NCI-H1092 treated with DMSO at 0.1 percent for 48 hours (cell line): ENCODE measurements around the gene CDCA8.
"Not testable (repeated sequence)": the region's sequence is repeated elsewhere in the genome, so short reads cannot be mapped to it uniquely, and the experiment has no call there.

Experiments
- DNase-seq: peaks from one replicate; lab custom pipeline; 2025; lab: John Stamatoyannopoulos, UW

The CDCA8 gene

DNA sequence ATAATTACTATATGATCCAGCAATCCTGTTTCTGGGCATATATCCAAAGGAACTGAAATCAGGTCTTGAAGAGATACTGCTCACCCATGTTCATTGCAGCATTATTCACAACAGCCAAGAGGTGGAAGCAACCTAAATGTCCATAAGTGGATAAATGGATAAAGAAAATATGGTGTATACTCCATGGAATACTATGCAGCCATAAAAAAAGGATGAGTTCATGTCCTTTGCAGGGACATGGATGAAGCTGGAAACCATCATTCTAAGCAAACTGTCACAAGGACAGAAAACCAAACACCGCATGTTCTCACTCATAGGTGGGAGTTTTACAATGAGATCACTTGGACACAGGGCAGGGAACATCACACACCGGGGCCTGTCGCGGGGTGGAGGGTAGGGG, 46.3 kb downstream of the CDCA8 start:
- DNase-seq, result not testable (repeated sequence)

DNA sequence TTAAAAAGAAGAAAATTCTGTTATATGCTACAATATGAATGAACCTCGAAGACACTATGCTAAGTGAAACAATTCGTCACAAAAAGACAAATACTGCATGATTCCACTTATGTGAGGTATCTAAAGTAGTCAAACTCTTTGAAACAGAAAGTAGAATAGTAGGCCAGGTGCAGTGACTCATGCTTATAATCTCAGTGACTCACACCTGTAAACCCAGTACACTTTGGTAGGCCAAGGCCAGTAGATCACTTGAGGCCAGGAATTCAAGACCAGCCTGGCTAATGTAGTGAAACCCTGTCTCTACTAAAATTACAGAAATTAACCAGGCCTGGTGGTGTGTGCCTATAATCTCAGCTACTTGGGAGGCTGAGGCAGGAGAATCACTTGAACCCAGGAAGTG, 46.9 kb downstream of the CDCA8 start:
- DNase-seq, result no peak

DNA sequence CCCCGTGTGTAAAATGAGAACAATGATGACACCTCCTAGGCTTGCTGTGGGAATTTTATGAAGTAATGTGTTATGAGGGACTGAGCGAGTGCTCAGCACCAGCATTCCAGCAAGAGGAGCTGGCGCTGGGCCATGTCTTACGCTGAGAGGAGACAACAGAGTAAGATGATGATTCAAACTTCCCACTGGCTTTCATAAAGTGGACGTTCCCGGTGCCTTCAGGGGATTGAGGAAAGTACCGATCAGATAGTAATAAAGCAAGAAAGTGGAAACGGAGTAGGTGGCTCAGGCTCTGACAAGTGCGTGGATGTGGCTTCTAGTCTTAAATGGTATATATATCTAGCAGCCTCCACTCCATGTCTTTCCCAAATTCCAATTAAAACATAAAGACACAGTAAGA, 48.8 kb downstream of the CDCA8 start:
- no peak for DNase-seq

DNA sequence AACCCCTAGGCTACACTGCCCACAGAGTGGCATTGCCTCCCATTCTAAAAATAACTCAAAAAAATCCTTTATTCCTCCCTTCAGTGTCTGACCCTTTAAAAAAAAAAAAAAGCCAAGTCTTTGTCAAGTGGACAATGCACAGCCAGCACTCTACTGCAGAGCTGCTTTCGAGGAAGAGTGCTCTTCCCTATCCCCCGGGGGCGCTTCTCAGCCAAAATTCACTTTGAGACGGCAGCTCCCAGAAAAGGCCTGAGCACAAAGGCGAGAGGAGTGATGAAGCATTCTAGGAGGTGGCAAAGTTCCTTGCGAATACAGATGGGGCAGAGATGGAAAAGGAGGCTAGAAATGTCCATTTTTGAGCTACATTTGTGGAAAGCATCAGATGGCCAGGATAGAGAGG, 49.3 kb downstream of the CDCA8 start:
- DNase-seq, result no peak

DNA sequence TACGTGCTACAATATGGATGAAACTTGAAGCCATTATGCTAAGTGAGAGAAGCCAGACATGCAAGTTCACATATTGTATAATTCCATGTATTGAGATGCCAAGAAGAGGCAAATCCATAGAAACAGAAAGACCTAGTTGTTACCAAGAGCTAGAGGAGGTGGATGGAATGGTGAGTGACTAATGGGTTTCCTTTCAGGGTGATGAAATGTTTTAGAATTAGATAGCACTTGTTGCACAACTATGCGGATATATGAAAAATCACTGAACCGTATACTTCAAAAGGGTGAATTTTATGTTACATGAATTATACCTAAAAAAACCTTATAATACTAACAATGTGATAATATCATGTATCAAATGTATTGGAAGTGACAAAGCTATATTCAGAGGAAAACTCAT, 54.5 kb downstream of the CDCA8 start:
- no peak for DNase-seq

DNA sequence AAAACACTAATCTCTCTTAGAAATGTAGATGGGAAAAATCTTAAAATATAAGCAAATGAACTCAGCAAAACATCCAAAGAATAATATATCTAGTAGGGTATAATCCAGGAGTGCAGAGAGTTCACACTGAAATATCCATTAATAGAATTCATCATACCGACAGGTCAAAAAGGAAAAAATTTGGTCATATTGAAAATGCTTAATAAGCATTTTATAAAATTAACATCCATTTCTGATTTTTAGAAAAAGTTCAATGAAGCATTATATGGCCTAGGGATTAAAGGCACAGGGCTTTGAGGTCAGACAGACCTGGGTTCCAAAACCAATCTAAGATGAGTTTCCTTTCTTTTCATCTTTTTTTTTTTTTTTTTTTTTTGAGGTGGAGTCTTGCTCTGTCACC, 56.2 kb downstream of the CDCA8 start:
- no peak for DNase-seq

DNA sequence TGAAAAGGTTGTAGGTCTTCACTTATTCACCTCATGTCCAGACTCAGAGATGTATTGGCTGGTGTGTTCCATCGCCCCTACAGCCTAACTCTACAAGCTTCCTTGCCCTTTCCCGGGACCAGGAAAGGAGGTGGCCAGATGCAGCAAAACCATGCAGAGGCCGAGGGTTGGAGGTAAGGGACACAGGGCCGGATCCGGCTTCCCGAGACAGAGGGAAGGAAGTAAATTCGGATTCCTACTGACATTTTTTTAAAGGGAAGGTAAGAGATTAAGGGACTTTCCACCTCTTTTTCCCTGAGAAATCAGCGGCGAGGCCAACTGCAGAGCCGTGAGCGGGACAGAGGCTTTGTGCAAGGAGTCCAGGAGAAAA, 59.9 kb downstream of the CDCA8 start:
- no peak for DNase-seq

DNA sequence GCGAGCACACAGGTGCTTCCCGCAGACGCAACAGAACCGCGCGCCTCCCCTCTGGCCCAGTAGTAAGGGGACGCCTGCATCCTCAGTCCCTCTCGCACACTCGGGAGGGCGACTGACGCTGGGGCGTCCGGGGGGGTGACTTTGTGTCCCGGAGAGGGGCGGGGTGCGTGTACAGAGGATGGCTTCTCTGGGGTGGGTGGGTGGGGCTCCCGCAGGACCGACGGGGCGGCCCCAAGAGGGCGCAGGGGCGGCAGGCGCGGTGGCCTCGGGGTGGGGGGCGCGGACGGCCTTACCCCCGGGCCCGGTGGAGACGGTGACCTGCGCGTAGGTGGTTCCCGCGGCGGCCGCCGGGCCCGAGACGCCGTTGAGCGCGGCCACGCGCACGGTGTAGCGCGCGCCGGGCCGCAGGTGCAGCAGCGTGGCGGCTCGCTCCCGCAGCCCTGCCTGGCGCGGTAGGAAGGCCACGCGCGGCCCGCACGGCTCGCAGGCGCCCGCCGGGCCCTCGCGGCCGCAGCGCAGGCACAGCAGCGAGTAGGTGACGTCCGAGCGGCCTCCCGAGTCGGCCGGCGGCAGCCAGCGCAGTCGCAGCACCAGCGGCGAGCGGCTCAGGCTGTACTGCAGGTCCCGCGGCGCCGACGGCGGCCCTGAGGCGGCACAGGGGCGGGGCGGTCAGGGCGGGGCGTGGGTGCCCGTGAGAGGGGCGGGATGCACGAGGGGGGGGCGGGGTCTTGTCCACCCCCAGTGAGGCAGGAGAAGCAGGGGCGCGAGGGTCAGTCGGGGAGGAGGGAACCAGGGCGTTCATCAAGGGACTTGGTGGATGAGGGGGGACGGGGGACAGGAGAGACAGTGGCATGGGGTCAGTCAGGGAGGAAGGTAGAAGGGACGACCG, 60.5 kb downstream of the CDCA8 start:
- DNase-seq, result peak; percentile 54

DNA sequence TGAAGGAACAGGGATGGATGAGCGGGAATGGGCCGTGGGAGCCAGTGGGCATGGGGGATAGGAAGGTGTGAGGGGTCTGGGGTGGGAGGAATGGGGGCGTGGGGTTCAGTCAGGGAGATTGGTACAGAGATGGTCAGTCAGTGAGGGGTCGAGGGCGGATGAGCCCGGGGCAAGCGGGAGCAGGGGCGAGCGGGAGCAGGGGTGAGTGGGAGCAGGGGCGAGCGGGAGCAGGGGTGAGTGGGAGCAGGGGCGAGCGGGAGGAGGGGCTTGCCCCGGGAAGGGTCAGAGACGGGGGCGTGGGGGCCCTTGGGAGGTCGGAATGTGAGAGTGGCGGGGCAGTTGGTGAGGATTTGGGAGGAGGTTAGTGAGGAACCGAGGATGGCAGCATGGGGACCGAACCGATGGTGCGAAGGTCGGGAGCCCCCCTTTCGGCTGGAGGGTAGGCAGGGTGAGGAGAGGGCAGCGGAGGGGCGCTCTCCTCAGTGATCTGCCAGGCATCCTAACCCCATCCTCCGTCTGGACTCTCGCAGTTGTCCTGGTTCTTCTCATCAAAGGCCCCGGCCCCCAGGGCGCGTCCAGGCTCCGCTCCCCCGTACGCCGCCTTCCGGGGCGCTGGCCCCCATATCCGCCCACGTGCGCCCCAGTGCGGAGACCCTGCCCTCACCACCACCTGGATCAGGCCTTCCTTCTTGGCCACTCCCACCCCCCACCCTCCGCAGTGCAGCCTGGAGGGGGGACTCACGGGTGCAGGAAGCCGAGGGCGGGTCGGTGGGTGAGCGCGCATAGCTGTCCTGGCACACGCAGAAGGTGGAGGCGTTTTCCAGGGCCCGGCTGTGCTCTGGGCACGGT, 61.4 kb downstream of the CDCA8 start:
- no peak for DNase-seq

DNA sequence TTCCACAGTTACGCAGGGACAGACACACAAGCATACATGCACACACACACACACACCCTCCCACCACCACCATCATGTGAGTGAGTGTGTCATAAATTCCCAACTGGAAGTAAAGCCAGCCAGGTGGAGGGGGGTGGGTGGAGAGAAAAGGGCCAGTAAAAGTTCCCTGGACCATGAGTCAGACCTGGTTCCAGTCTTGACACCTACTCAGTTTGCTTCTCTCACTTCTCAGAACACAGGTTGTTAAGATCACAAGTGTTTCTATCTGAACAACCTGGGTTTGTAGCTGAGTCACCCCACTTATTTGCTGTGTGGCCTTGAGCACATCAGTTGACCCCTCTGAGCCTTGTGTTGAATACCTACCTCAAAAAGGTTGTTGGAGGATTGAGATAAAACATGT, 63.0 kb downstream of the CDCA8 start:
- no peak for DNase-seq

DNA sequence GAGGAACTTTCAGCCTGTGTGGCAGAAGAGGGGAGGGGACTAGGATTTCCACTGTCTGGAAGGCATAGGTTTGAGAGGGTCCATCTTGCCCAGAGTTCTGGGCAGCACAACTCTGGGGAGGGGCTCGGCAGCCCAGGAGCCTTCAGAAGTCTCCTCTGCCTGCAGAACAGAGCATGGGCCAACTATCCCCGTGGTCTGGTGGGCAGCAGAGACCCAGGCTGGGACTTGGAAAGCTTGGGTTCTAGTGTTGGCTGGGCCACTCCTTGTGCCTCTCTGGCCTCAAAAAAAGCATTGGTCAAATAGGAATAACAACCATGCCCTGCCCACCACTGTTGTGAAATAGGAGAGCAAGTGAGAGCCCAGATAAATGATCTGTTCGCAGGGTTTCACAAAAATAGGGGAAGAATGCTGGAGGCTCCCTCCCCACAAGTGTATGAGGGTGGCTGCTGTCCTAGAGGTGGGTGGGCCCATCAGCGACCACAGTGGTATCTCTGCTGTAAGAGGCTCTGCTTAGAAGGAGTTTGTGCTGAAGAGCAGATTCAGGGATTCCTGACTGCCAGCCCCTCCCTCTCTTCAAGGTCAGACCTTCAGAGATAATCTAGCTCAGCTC, 63.7 kb downstream of the CDCA8 start:
- DNase-seq, result no peak
